Forelimb muscle (tissue), 1 donor: ENCODE results near the gene SLAMF9. TPM values are rescaled to one million over a fixed set of nuclear protein-coding genes. Genes with fewer than 3 reads are reported as not detected.

Experiments
- DNase-seq: peaks from one replicate; pipeline ENCODE4 v3.0.0-alpha.2; 2013; ENCODE audit warnings: low read depth
- polyA plus RNA-seq: library from polyadenylated mRNA; unstranded; fragments of 120-200 nt; gene quantifications from one replicate; pipeline ENCODE4 v1.2.1, GENCODE V29; 2013; ENCODE audit not compliant: insufficient read length

The SLAMF9 gene
- polyA plus RNA-seq: not detected

- no peak for DNase-seq
Measured at GRCh38 chr1:159953536-159954515, at the start of gene SLAMF9. SLAMF9 (minus strand) TSS chr1:159954237; CDS start chr1:159954137, 100 bp downstream.

- DNase-seq: no peak
Measured at GRCh38 chr1:160001440-160001839, 47.4 kb upstream of the SLAMF9 start.

GRCh38 chr1:159999204-159999603 lies 45.2 kb upstream of the SLAMF9 start:
- DNase-seq: no peak

- DNase-seq: no peak
Measured at GRCh38 chr1:159996653-159997052, 42.6 kb upstream of the SLAMF9 start.

GRCh38 chr1:159994896-159995295 lies 40.9 kb upstream of the SLAMF9 start:
- no peak for DNase-seq

GRCh38 chr1:159993911-159994310 lies 39.9 kb upstream of the SLAMF9 start:
- DNase-seq: no peak

- DNase-seq: no peak
Measured at GRCh38 chr1:159992161-159992560, 38.1 kb upstream of the SLAMF9 start.

GRCh38 chr1:159991513-159991912 lies 37.5 kb upstream of the SLAMF9 start:
- DNase-seq: no peak

- no peak for DNase-seq
Measured at GRCh38 chr1:159990005-159990404, 36.0 kb upstream of the SLAMF9 start.

- no peak for DNase-seq
Measured at GRCh38 chr1:159989581-159989980, 35.5 kb upstream of the SLAMF9 start.

- no peak for DNase-seq
Measured at GRCh38 chr1:159988006-159988405, 34.0 kb upstream of the SLAMF9 start.

- DNase-seq: no peak
Measured at GRCh38 chr1:159987186-159987585, 33.1 kb upstream of the SLAMF9 start.

GRCh38 chr1:159986531-159986930 lies 32.5 kb upstream of the SLAMF9 start:
- no peak for DNase-seq

- no peak for DNase-seq
Measured at GRCh38 chr1:159986093-159986492, 32.1 kb upstream of the SLAMF9 start.

GRCh38 chr1:159985473-159985872 lies 31.4 kb upstream of the SLAMF9 start:
- no peak for DNase-seq

GRCh38 chr1:159983681-159984080 lies 29.6 kb upstream of the SLAMF9 start:
- DNase-seq: no peak

- DNase-seq: no peak
Measured at GRCh38 chr1:159982280-159982679, 28.2 kb upstream of the SLAMF9 start.

- no peak for DNase-seq
Measured at GRCh38 chr1:159981351-159982055, 27.5 kb upstream of the SLAMF9 start.

- DNase-seq: no peak
Measured at GRCh38 chr1:159980786-159981185, 26.7 kb upstream of the SLAMF9 start.

GRCh38 chr1:159980076-159980475 lies 26.0 kb upstream of the SLAMF9 start:
- DNase-seq: no peak

- DNase-seq: no peak
Measured at GRCh38 chr1:159979257-159979656, 25.2 kb upstream of the SLAMF9 start.

- no peak for DNase-seq
Measured at GRCh38 chr1:159978107-159978398, 24.0 kb upstream of the SLAMF9 start.
